Smooth muscle cell (in vitro differentiated cells): ENCODE data around the gene PUSL1. TPM values are rescaled to one million over a fixed set of nuclear protein-coding genes. Genes with fewer than 3 reads are reported as not detected.
A peak's percentile ranks its signal among the peaks of the same experiment; 100 is the strongest.

ENCODE experiments used
- DNase-seq: peaks from one replicate; lab custom pipeline; 2025; ENCODE audit not compliant: unreplicated experiment; lab: John Stamatoyannopoulos, UW
- H2AFZ ChIP-seq: fragments of 200-600 bp; sonication (generic); 2 replicates; pipeline ENCODE4 v1.6.0; 2016; ENCODE audit warnings: antibody characterized with exemption, low read depth, mild to moderate bottlenecking
- H3F3A ChIP-seq: fragments of 200-600 bp; sonication (generic); 2 replicates; pipeline ENCODE4 v1.6.0; 2017; ENCODE audit warnings: antibody characterized with exemption, low read depth
- H3K27ac ChIP-seq: fragments of 200-600 bp; sonication (generic); 2 replicates; pipeline ENCODE4 v1.5.1; 2016; ENCODE audit warnings: low read depth, mild to moderate bottlenecking
- H3K27me3 ChIP-seq: fragments of 200-600 bp; sonication (generic); 2 replicates; pipeline ENCODE4 v1.6.1; 2016; ENCODE audit warnings: low read depth, mild to moderate bottlenecking
- H3K36me3 ChIP-seq: fragments of 200-600 bp; sonication (generic); 2 replicates; pipeline ENCODE4 v1.5.1; 2016; ENCODE audit warnings: low read depth
- H3K4me1 ChIP-seq: fragments of 200-600 bp; sonication (generic); 2 replicates; pipeline ENCODE4 v1.5.1; 2016; ENCODE audit warnings: low read depth
- H3K4me2 ChIP-seq: fragments of 200-600 bp; sonication (generic); 2 replicates; pipeline ENCODE4 v1.6.0; 2016; ENCODE audit warnings: mild to moderate bottlenecking
- H3K4me3 ChIP-seq: fragments of 200-600 bp; sonication (generic); 2 replicates; pipeline ENCODE4 v1.5.1; 2016; ENCODE audit warnings: mild to moderate bottlenecking
- H3K79me2 ChIP-seq: fragments of 200-600 bp; sonication (generic); 2 replicates; pipeline ENCODE4 v1.6.0; 2016; ENCODE audit warnings: low read depth, mild to moderate bottlenecking
- H3K9ac ChIP-seq: fragments of 200-600 bp; sonication (generic); 2 replicates; pipeline ENCODE4 v1.6.0; 2016; ENCODE audit warnings: low read depth
- H3K9me3 ChIP-seq: fragments of 200-600 bp; sonication (generic); replicated peaks from 2 replicates; pipeline ENCODE4 v1.5.1; 2016; ENCODE audit warnings: low read depth
- H4K20me1 ChIP-seq: fragments of 200-600 bp; sonication (generic); 2 replicates; pipeline ENCODE4 v1.6.0; 2016; ENCODE audit warnings: low read depth
- CTCF ChIP-seq: fragments of 200-600 bp; sonication (generic); IDR thresholded peaks from 2 replicates; pipeline ENCODE4 v1.5.1; 2017; ENCODE audit warnings: borderline replicate concordance, mild to moderate bottlenecking, antibody characterized with exemption; ENCODE audit not compliant: insufficient read depth, poor library complexity, severe bottlenecking
- WGBS: methylation state at CpG from one replicate; pipeline ENCODE4 v1.1.7; 2016; ENCODE audit warnings: low lambda C conversion rate; 5-methylcytosine and 5-hydroxymethylcytosine counted together
- polyA plus RNA-seq: library from polyadenylated mRNA; unstranded; fragments of >200 nt; fragmentation: Nextera tagmentation; extraction: Ambion mirVana; gene quantifications from 2 replicates; pipeline ENCODE4 v1.2.1, GENCODE V29; 2016
- total RNA-seq: library from RNA; depleted of rRNA; stranded (reverse); fragments of >200 nt; gene quantifications from 2 replicates; pipeline ENCODE4 v1.2.3, GENCODE V29; 2014

Gene PUSL1
- total and polyA plus RNA-seq, 2 experiments from 2014 or later = 16.7 to 31.4 TPM

DNA sequence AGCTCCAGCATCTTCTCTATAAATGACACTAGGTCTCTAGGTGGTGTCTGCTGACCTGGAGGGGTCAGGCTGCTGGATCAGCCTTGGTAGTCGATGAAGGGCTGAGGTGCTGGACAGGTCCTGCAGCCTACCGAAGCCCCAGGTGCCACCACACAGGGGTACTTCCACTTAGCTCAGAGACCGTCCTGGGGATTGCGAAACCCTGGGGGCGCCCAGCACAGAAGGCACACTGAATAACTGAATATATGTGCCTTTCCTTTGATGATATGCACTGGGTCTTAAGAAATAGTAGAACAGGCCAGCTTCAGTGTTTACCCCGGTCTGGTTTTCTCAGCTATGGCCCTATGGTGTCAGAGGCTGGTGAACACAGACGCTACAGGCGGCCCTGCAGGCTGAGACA is 45.6 kb upstream of the PUSL1 start:
- H3F3A ChIP-seq = peaks cover 8% of the 10 kb centered on the region
- TF ChIP-seq CTCF = no peak
- H3K27ac ChIP-seq = peak overlapping the region; percentile 95
- no peaks in the 10 kb centered on the region for H3K36me3 ChIP-seq
- DNase-seq = no peak
- H3K79me2 ChIP-seq = peaks cover 46% of the 10 kb centered on the region
- no peaks in the 10 kb centered on the region for H3K9me3 ChIP-seq
- H3K27me3 ChIP-seq = no peaks in the 10 kb centered on the region
- no peaks in the 10 kb centered on the region for H3K4me1 ChIP-seq
- peaks cover 70% of the 10 kb centered on the region for H4K20me1 ChIP-seq
- WGBS = 95% methylated on average over 8 of the region's 8 CpGs
- H3K9ac ChIP-seq = no peak overlapping the region
- no peak overlapping the region for H3K4me3 ChIP-seq
- H2AFZ ChIP-seq = no peak overlapping the region
- H3K4me2 ChIP-seq = no peak overlapping the region

- Histone ChIP-seq H3K4me2 (peak overlapping the region; percentile 27), H3K9me3 (no peaks in the 10 kb centered on the region), H3K27ac (peak overlapping the region; percentile 95), H3K4me1 (no peaks in the 10 kb centered on the region), H3K27me3 (no peaks in the 10 kb centered on the region), H2AFZ (no peak overlapping the region), H3K9ac (peak overlapping the region; percentile 56), H4K20me1 (peaks cover 68% of the 10 kb centered on the region), H3K79me2 (peaks cover 56% of the 10 kb centered on the region), H3K4me3 (no peak overlapping the region), H3K36me3 (no peaks in the 10 kb centered on the region), H3F3A (peaks cover 8% of the 10 kb centered on the region)
- no peak for DNase-seq
- no peak for TF ChIP-seq CTCF
- WGBS = 76% methylated on average over 9 of the region's 9 CpGs
These were observed 44.4 kb upstream of the PUSL1 start for GRCh38 chr1:1264026-1264425.

GRCh38 chr1:1264868-1265272 is 43.5 kb upstream of the PUSL1 start:
- H3K9ac ChIP-seq = peak overlapping the region; percentile 85
- peak; percentile 13 for DNase-seq
- no peaks in the 10 kb centered on the region for H3K36me3 ChIP-seq
- H4K20me1 ChIP-seq = peaks cover 67% of the 10 kb centered on the region
- peak overlapping the region; percentile 52 for H3K4me2 ChIP-seq
- H2AFZ ChIP-seq = no peak overlapping the region
- peaks cover 63% of the 10 kb centered on the region for H3K79me2 ChIP-seq
- peak; percentile 25 for TF ChIP-seq CTCF
- WGBS = 47% methylated on average over 10 of the region's 10 CpGs
- peak overlapping the region; percentile 95 for H3K27ac ChIP-seq
- no peaks in the 10 kb centered on the region for H3K9me3 ChIP-seq
- H3K27me3 ChIP-seq = no peaks in the 10 kb centered on the region
- H3K4me1 ChIP-seq = no peaks in the 10 kb centered on the region
- H3K4me3 ChIP-seq = no peak overlapping the region
- peaks cover 8% of the 10 kb centered on the region for H3F3A ChIP-seq
